Breast epithelium (tissue), 3 donors: ENCODE measurements around the gene PTPN21.

Experiments used
- CTCF ChIP-seq, 3 donors: fragments of 450-650 bp; IDR thresholded peaks; one replicate each; pipeline ENCODE4 v1.5.1; 2016 to 2017; ENCODE audit warnings: antibody characterized with exemption in 3 of 3, mild to moderate bottlenecking in 3 of 3, moderate library complexity in 3 of 3
- POLR2A ChIP-seq: fragments of 450-650 bp; IDR thresholded peaks from one replicate; pipeline ENCODE4 v1.6.1; 2016; ENCODE audit warnings: antibody characterized with exemption, mild to moderate bottlenecking, moderate library complexity
- POLR2AphosphoS5 ChIP-seq, 3 donors: sonication (generic); formaldehyde crosslinking; IDR thresholded peaks; one replicate each; pipeline ENCODE4 v1.6.1; 2017; ENCODE audit warnings: antibody characterized with exemption in 3 of 3

GRCh38 chr14:88547386-88547780 lies 7.4 kb downstream of the PTPN21 start:
- TF ChIP-seq CTCF (IDR thresholded peaks at IDR 0.05): no peak
- no peak for TF ChIP-seq POLR2AphosphoS5 (IDR thresholded peaks at IDR 0.05)
- no peak for TF ChIP-seq POLR2A
